HEK293T (cell line): Measurements from ENCODE around the gene COL4A6.

Source experiments
- CTCF ChIA-PET: fragments of 350-600 bp; formaldehyde crosslinking; extraction: SDS; loops from one replicate; lab custom pipeline; 2021; ENCODE audit warnings: antibody characterized with exemption, inconsistent platforms; lab: Yijun Ruan, JAX
- POLR2A ChIA-PET: fragments of 350-600 bp; formaldehyde crosslinking; extraction: SDS; loops from one replicate; lab custom pipeline; 2020; ENCODE audit warnings: antibody characterized with exemption, inconsistent platforms; lab: Yijun Ruan, JAX
- DNase-seq: peaks from one replicate; pipeline ENCODE4 v3.0.0; 2012; ENCODE audit warnings: mixed read lengths; ENCODE audit errors: extremely low spot score
- ARNT ChIP-seq: fragments of 450-650 bp; IDR thresholded peaks from 2 replicates; pipeline ENCODE4 v1.6.1; 2017; ENCODE audit warnings: mild to moderate bottlenecking
- BHLHE40 ChIP-seq: fragments of 450-650 bp; IDR thresholded peaks from 2 replicates; pipeline ENCODE4 v1.6.1; 2016; ENCODE audit warnings: mild to moderate bottlenecking, moderate library complexity, borderline replicate concordance
- CTBP1 ChIP-seq: fragments of 450-650 bp; IDR thresholded peaks from 2 replicates; pipeline ENCODE4 v1.6.1; 2016; ENCODE audit warnings: borderline replicate concordance
- ELF4 ChIP-seq: fragments of 450-650 bp; IDR thresholded peaks from 2 replicates; pipeline ENCODE4 v1.6.1; 2017; ENCODE audit warnings: antibody characterized with exemption
- FOXA1 ChIP-seq: fragments of 450-650 bp; IDR thresholded peaks from 2 replicates; pipeline ENCODE4 v1.6.1; 2016; ENCODE audit warnings: mild to moderate bottlenecking
- FOXK2 ChIP-seq: fragments of 450-650 bp; IDR thresholded peaks from 2 replicates; pipeline ENCODE4 v1.6.1; 2016; ENCODE audit warnings: mild to moderate bottlenecking
- FOXM1 ChIP-seq: fragments of 450-650 bp; IDR thresholded peaks from 2 replicates; pipeline ENCODE4 v1.6.1; 2017; ENCODE audit warnings: mild to moderate bottlenecking, borderline replicate concordance
- HDGF ChIP-seq: fragments of 450-650 bp; IDR thresholded peaks from 2 replicates; pipeline ENCODE4 v1.6.1; 2017; ENCODE audit warnings: antibody characterized with exemption, borderline replicate concordance
- L3MBTL2 ChIP-seq: fragments of 450-650 bp; conservative IDR thresholded peaks from 2 replicates; pipeline ENCODE4 v1.6.1; 2016; ENCODE audit warnings: mild to moderate bottlenecking
- LEF1 ChIP-seq: fragments of 450-650 bp; IDR thresholded peaks from 2 replicates; pipeline ENCODE4 v1.6.1; 2017; ENCODE audit warnings: mild to moderate bottlenecking, borderline replicate concordance
- NFRKB ChIP-seq: fragments of 450-650 bp; IDR thresholded peaks from 2 replicates; pipeline ENCODE4 v1.6.1; 2016; ENCODE audit warnings: mild to moderate bottlenecking, moderate library complexity
- SP1 ChIP-seq: fragments of 450-650 bp; IDR thresholded peaks from 2 replicates; pipeline ENCODE4 v1.6.1; 2017
- SUZ12 ChIP-seq: fragments of 450-650 bp; IDR thresholded peaks from 2 replicates; pipeline ENCODE4 v1.6.1; 2016; ENCODE audit warnings: mild to moderate bottlenecking
- TARDBP ChIP-seq: fragments of 450-650 bp; IDR thresholded peaks from 2 replicates; pipeline ENCODE4 v1.6.1; 2016
- ZNF384 ChIP-seq: fragments of 450-650 bp; IDR thresholded peaks from 2 replicates; pipeline ENCODE4 v1.6.1; 2016
- TF ChIP-seq, protein P1 (sequence below): fragments of 450-650 bp; IDR thresholded peaks from 2 replicates; pipeline ENCODE4 v1.6.1; 2016

Gene COL4A6

DNA sequence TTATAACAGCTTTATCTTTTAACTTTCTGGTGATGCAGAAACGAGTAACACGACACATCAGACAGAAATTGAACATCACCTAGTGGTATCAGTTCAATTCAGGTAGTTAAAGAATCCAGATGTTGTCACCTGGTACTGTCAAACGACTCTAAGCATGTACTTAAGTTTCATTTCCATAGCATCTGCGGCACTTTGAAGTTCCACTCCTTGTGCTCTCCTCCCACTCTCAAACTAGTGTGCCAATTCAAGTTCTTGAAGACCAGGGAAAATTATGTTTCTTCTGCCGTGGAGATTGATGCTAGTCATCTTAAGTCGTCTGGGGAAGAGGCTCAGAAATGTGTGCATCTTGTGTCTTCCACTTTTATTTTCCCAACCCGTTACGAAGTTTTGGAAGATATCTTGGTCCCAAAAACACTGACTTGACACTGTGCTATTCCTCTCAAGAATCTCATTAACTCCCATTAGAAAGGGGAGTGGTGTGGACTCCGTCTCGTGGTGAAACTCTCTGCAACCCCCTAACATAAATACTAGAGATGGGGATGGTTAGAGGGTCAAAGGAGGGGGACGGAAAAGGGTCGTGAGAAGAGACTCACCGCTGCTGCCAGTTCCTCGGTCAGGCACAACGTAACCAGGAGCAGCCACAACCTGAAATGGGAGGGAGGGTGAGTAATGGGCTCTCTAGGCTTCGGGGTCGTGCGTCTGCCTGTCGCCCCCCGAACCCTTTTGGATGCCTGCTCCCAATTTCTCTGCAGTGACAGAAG is 693 bp downstream of the COL4A6 start:
- no peak for DNase-seq
- POLR2A ChIA-PET: interaction anchor here (0.7 to 1.6 kb wide), 3 partner anchors 7 to 18 kb away, joined by 3 to 4 read pairs (median 3); no protein-coding TSS in a partner anchor
- TF ChIP-seq ZNF384: no peak
- TF ChIP-seq, protein P1, sequence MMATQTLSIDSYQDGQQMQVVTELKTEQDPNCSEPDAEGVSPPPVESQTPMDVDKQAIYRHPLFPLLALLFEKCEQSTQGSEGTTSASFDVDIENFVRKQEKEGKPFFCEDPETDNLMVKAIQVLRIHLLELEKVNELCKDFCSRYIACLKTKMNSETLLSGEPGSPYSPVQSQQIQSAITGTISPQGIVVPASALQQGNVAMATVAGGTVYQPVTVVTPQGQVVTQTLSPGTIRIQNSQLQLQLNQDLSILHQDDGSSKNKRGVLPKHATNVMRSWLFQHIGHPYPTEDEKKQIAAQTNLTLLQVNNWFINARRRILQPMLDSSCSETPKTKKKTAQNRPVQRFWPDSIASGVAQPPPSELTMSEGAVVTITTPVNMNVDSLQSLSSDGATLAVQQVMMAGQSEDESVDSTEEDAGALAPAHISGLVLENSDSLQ: no peak
- TF ChIP-seq TARDBP: no peak
- no peak for TF ChIP-seq BHLHE40
- TF ChIP-seq ARNT: no peak
- no peak for TF ChIP-seq NFRKB
- no peak for TF ChIP-seq FOXM1
- TF ChIP-seq SUZ12: no peak
- TF ChIP-seq HDGF: no peak
- no peak for TF ChIP-seq LEF1
- TF ChIP-seq FOXK2: no peak
- TF ChIP-seq L3MBTL2: no peak
- no peak for TF ChIP-seq CTBP1
- TF ChIP-seq FOXA1: no peak
- CTCF ChIA-PET: no interaction called here

DNA sequence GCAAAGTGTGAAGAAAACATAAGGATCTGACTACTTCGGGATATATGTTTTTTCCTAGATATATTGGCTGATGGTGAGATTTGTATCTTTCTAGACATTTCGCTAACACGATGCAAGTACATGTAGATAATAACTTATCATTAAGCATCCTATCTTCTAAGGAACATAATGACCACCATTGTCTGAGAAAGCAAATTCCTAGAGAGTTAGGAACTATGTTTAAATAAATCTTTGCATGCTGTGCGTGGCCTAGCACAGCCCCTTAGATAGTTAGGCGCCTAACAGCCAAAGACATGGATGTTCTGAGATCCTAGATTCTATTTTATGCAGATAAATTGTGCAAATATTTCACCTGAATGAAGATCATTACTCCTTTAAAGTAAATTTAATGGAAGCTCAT is 3.0 kb downstream of the COL4A6 start:
- ChIA-PET CTCF (no interaction called here), POLR2A (no interaction called here)
- TF ChIP-seq SUZ12 (no peak), LEF1 (no peak), BHLHE40 (no peak), TARDBP (no peak), SP1 (no peak), FOXK2 (no peak), L3MBTL2 (no peak), FOXA1 (no peak), HDGF (no peak), FOXM1 (no peak), ARNT (no peak), NFRKB (no peak), ZNF384 (no peak), CTBP1 (no peak), ELF4 (no peak)
- TF ChIP-seq, protein P1: no peak
- no peak for DNase-seq

DNA sequence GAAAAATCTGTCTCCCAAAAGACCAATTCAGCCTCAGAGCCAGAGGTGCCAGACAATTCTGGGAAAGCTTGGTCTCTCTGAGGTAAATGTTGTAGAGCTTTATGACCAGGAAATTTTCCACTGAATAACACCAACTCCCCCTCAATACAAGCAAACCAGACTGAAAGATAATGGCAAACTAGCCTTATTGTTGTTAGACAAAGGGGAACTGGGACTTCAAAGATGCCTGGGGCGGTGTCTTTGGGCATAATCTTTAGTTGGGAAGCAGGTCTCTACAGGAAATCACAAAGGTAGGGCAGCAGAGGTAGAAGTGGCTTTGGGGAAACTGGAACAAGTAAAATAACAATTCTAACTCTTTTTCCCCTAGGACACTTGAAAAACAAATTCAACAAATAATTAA is 12.0 kb downstream of the COL4A6 start:
- ChIA-PET CTCF (no interaction called here), POLR2A (no interaction called here)
- TF ChIP-seq CTBP1 (no peak), FOXK2 (no peak), L3MBTL2 (no peak), FOXM1 (no peak), ELF4 (no peak), SUZ12 (no peak), NFRKB (no peak), LEF1 (no peak), FOXA1 (no peak), HDGF (no peak), ZNF384 (no peak)
- DNase-seq: no peak

DNA sequence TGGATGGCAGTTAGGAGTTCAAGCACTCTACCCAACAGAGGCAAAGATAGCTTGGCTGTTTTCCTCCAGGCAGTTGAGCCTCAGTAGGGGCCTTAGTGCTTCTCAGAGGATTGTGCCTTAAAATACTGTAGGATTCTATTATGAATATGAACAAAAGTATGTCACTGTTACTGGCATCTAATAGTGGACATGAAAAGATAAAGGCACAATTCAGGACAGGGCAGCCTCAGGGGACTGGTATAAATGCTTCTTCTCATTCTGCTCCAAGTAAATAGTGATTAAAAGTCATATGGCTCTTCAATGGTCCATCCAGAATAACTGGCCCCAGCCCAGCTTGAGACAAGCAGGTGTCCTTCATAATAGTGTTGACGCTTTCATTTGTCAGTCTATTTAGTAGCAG is 17.7 kb downstream of the COL4A6 start:
- no peak for DNase-seq
- no peak for TF ChIP-seq ELF4
- TF ChIP-seq BHLHE40: no peak
- no peak for TF ChIP-seq NFRKB
- no peak for TF ChIP-seq L3MBTL2
- no peak for TF ChIP-seq TARDBP
- TF ChIP-seq FOXK2: no peak
- no peak for TF ChIP-seq FOXA1
- POLR2A ChIA-PET: interaction anchor here (1.1 to 1.4 kb wide), 2 partner anchors 18 to 19 kb away, joined by 3 to 4 read pairs; partner anchors contain the start of genes COL4A5 and COL4A6
- CTCF ChIA-PET: no interaction called here

DNA sequence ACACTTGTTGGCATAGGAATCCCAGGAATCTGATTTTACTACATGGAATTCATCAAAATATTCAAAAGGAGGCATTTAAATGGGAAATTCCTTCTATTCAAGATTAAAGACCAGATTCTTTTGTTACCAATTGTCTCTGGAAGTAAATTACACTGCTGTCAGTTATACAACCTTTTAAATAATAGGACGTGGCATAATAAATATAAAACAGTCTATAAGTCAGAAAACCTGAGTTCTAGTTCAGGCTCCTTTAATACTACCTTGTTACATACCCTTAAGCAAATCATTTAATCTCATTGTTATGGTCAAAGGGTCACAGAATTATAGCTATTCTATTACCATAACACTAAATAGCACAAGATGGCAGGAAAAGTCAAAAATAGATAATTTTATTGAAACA is 18.8 kb downstream of the COL4A6 start:
- TF ChIP-seq CTBP1 (no peak), ELF4 (no peak), L3MBTL2 (no peak), LEF1 (no peak), SP1 (no peak), NFRKB (no peak), ZNF384 (no peak), ARNT (no peak), HDGF (no peak), BHLHE40 (no peak), SUZ12 (no peak), FOXA1 (no peak), TARDBP (no peak)
- TF ChIP-seq, protein P1: no peak
- DNase-seq: no peak
- CTCF ChIA-PET: no interaction called here
- POLR2A ChIA-PET: interaction anchor here (1.4 kb wide), 1 partner anchor 19 kb away, joined by 3 read pairs; the partner anchor contains the start of gene COL4A6

GRCh38 chrX:108417257-108417656 is 21.0 kb downstream of the COL4A6 start:
- DNase-seq: no peak
- TF ChIP-seq SP1 (no peak), FOXK2 (no peak)
- POLR2A ChIA-PET: no interaction called here
- CTCF ChIA-PET: no interaction called here
